OCI-LY3 (cell line): ENCODE results near the gene CCDC194.

Experiments used
- H2AFZ ChIP-seq: fragments of 200-600, 300-600 bp; shearing (Covaris generic); 2 replicates; pipeline ENCODE4 v1.6.0; 2014; ENCODE audit warnings: antibody characterized with exemption, low read depth, low read length
- H3K27ac ChIP-seq: fragments of 200-600, 300-600 bp; sonication (generic); 2 replicates; pipeline ENCODE4 v1.5.1; 2014; ENCODE audit warnings: mild to moderate bottlenecking, low read length, moderate library complexity, mixed read lengths
- H3K27me3 ChIP-seq: fragments of 200-600, 300-600 bp; sonication (generic); 2 replicates; pipeline ENCODE4 v1.6.1; 2014; ENCODE audit warnings: low read depth, low read length, mixed read lengths
- H3K36me3 ChIP-seq: fragments of 200-600, 300-600 bp; sonication (generic); replicated peaks from 2 replicates; pipeline ENCODE3; 2014; ENCODE audit warnings: low read depth, low read length, mixed read lengths
- H3K4me1 ChIP-seq: fragments of 300-600, 200-600 bp; sonication (generic); 2 replicates; pipeline ENCODE4 v1.6.1; 2014; ENCODE audit warnings: low read length, mixed read lengths
- H3K4me2 ChIP-seq: fragments of 200-600, 300-600 bp; sonication (generic); 2 replicates; pipeline ENCODE4 v1.6.1; 2014; ENCODE audit warnings: low read length, mixed read lengths
- H3K4me3 ChIP-seq: fragments of 300-600, 200-600 bp; sonication (generic); 2 replicates; pipeline ENCODE4 v1.5.1; 2014; ENCODE audit warnings: antibody characterized with exemption, mild to moderate bottlenecking, low read length, moderate library complexity
- H3K79me2 ChIP-seq: fragments of 300-600, 200-600 bp; shearing (Covaris generic); 2 replicates; pipeline ENCODE4 v1.6.1; 2014; ENCODE audit warnings: mild to moderate bottlenecking, low read length, mixed read lengths
- H3K9ac ChIP-seq: fragments of 300-600, 200-600 bp; shearing (Covaris generic); 2 replicates; pipeline ENCODE4 v1.6.0; 2014; ENCODE audit warnings: mild to moderate bottlenecking, low read length, moderate library complexity
- H3K9me3 ChIP-seq: fragments of 200-600, 300-600 bp; shearing (Covaris generic); 2 replicates; pipeline ENCODE4 v1.6.1; 2014; ENCODE audit warnings: low read length, mixed read lengths; ENCODE audit not compliant: insufficient read depth
- H4K20me1 ChIP-seq: fragments of 200-600, 300-600 bp; sonication (generic); 2 replicates; pipeline ENCODE4 v1.6.1; 2016; ENCODE audit warnings: low read length, mixed read lengths; ENCODE audit not compliant: insufficient read depth
- CTCF ChIP-seq: fragments of 200-600, 300-600 bp; sonication (generic); IDR thresholded peaks from 2 replicates; pipeline ENCODE4 v1.5.1; 2014; ENCODE audit warnings: antibody characterized with exemption, low read length, low read depth
- EZH2phosphoT487 ChIP-seq: fragments of 200-600 bp; shearing (Covaris generic); IDR thresholded peaks from 2 replicates; pipeline ENCODE4 v1.6.1; 2018; ENCODE audit warnings: antibody characterized with exemption, mixed run types, low read depth

CCDC194 gene

DNA sequence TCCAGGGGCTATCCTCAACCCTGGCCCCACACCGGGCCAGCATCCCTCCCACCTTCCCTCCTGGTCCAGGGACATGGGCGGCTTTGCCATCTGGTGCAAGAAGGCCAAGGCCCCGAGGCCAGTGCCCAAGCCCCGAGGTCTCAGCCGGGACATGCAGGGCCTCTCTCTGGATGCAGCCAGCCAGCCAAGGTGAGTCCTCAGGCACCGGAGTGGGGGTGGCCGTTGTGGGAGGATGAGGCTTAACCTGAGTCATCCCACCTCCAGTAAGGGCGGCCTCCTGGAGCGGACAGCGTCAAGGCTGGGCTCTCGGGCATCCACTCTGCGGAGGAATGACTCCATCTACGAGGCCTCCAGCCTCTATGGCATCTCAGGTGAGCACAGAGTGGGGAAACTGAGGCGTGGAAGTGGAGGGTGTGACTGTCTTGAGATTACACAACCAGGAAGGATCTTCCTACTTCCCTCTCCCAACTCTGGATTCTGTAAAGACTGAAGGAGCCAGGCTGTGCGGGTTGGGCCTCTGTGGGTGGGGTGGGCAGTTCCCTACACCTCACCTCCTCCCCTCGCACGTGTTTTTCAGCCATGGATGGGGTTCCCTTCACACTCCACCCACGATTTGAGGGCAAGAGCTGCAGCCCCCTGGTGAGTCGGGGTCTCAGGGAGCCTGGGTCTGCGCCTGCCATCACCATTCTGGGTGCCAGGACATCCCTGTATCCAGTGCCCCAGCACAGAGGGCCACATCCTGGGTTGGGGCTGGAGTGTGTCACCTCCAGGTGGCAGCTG is 29.6 kb upstream of the CCDC194 start:
- Histone ChIP-seq H3K27me3 (no peaks in the 10 kb centered on the region), H3K4me1 (peaks cover 12% of the 10 kb centered on the region), H3K9me3 (no peaks in the 10 kb centered on the region), H3K9ac (no peak overlapping the region), H3K36me3 (no peaks in the 10 kb centered on the region), H4K20me1 (no peaks in the 10 kb centered on the region), H3K4me2 (no peak overlapping the region), H3K79me2 (no peaks in the 10 kb centered on the region), H2AFZ (no peak overlapping the region), H3K27ac (no peak overlapping the region), H3K4me3 (no peak overlapping the region)
- TF ChIP-seq CTCF (no peak), EZH2phosphoT487 (no peak)

- Histone ChIP-seq H3K27me3 (no peaks in the 10 kb centered on the region), H3K36me3 (no peaks in the 10 kb centered on the region), H3K9ac (no peak overlapping the region), H2AFZ (no peak overlapping the region), H3K4me3 (no peak overlapping the region), H4K20me1 (no peaks in the 10 kb centered on the region), H3K4me1 (peaks cover 12% of the 10 kb centered on the region), H3K9me3 (no peaks in the 10 kb centered on the region), H3K27ac (no peak overlapping the region), H3K79me2 (no peaks in the 10 kb centered on the region), H3K4me2 (no peak overlapping the region)
- TF ChIP-seq CTCF (no peak), EZH2phosphoT487 (no peak)
Observed at GRCh38 chr19:17421942-17422341, 27.9 kb upstream of the CCDC194 start.

- H2AFZ ChIP-seq: peak overlapping the region; percentile 97
- no peaks in the 10 kb centered on the region for H3K27me3 ChIP-seq
- H3K4me3 ChIP-seq: peak overlapping the region; percentile 85
- no peaks in the 10 kb centered on the region for H3K36me3 ChIP-seq
- H3K4me2 ChIP-seq: peak overlapping the region; percentile 80
- H3K9me3 ChIP-seq: no peaks in the 10 kb centered on the region
- H3K27ac ChIP-seq: no peak overlapping the region
- no peaks in the 10 kb centered on the region for H4K20me1 ChIP-seq
- H3K4me1 ChIP-seq: peaks cover 12% of the 10 kb centered on the region
- no peaks in the 10 kb centered on the region for H3K79me2 ChIP-seq
- no peak for TF ChIP-seq CTCF
- peak overlapping the region; percentile 70 for H3K9ac ChIP-seq
Observed at GRCh38 chr19:17420475-17420924, 26.5 kb upstream of the CCDC194 start.

DNA sequence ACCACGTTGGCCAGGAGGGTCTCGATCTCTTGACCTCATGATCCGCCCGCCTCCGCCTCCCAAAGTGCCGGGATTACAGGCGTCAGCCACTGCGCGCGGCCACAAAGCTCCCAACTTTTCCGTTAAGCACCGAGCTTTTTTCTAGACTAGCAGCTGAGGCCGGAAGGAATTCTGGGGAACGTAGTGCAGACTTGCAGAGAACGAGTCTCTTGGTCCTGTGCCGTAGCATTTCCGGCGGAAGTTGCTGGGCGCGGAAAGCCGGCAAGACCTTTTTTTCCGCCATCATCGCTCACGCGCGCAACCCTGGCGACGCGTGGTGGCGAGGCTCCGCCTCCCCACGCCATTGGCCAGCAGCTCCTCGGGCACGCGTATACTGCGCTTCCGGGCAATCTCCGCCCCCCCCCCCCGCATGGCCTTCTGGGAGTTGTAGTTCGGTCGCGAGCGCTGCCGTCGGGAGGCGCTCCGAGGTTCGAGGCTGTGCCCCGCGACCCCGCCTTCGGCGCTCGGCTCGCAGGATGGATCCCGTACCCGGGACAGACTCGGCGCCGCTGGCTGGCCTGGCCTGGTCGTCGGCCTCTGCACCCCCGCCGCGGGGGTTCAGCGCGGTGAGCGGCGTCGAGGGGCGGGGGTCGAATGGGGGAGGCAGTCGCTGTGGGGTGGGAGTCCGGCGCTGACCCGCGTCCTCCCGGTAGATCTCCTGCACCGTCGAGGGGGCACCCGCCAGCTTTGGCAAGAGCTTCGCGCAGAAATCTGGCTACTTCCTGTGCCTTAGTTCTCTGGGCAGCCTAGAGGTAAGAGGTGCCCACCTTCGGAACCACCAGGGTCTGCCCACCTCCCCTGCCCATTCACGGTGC is 25.9 kb upstream of the CCDC194 start, which contains the start of gene MVB12A:
Gene MVB12A (plus strand): TSS at position 427 of the 854 bp plus-strand sequence. CDS start 89 bp downstream, at position 516.
- H3K4me2 ChIP-seq: peak within 1 kb of the TSS; percentile 91
- no peaks in the 10 kb centered on the region for H3K27me3 ChIP-seq
- peak within 1 kb of the TSS; percentile 85 for H3K4me3 ChIP-seq
- peak within 1 kb of the TSS; percentile 53 for H3K27ac ChIP-seq
- no peak for TF ChIP-seq CTCF
- no peak for TF ChIP-seq EZH2phosphoT487
- no peaks in the 10 kb centered on the region for H3K9me3 ChIP-seq
- H3K9ac ChIP-seq: peak within 1 kb of the TSS; percentile 88
- peak within 1 kb of the TSS; percentile 97 for H2AFZ ChIP-seq
- H3K36me3 ChIP-seq: no peaks in the 10 kb centered on the region
- no peaks in the 10 kb centered on the region for H3K79me2 ChIP-seq
- H4K20me1 ChIP-seq: no peaks in the 10 kb centered on the region
- H3K4me1 ChIP-seq: peaks cover 12% of the 10 kb centered on the region
